ENCODE results near the gene ST6GALNAC3.
A peak's percentile ranks its signal among the peaks of the same experiment; 100 is the strongest.

ST6GALNAC3 gene

GRCh38 chr1:76285578-76286135, 211.1 kb downstream of the ST6GALNAC3 start:
- no peaks in the 10 kb centered on the region for H3K36me3 ChIP-seq (ENCODE audit: control insufficient read depth in 2 of 2, insufficient read depth in 1 of 2, low read length in 2 of 2)
- TF ChIP-seq ZFHX2 (tag by site-specific recombination; conservative IDR thresholded peaks at IDR 0.05) (peak; percentile 27; the same call in 1 of the 2 replicates), ZBTB1 (tag by site-specific recombination; IDR thresholded peaks at IDR 0.05) (no peak)
- no peak overlapping the region for H3K4me3 ChIP-seq (ENCODE audit: low read depth, low read length)
- CTCF ChIA-PET, result no interaction called here
- no peaks in the 10 kb centered on the region for H3K9me3 ChIP-seq (ENCODE audit: control insufficient read depth, insufficient read depth, low read depth, low read length)
- POLR2A ChIA-PET, result no interaction called here
- H3K27ac ChIP-seq (ENCODE audit: extremely low read depth, low read depth, low read length), result no peak overlapping the region
- H3K4me1 ChIP-seq (ENCODE audit: control insufficient read depth, insufficient read depth, low read length), result peaks cover 5% of the 10 kb centered on the region

- no peaks in the 10 kb centered on the region for H3K9me3 ChIP-seq (ENCODE audit: control insufficient read depth, insufficient read depth, low read depth, low read length)
- H3K36me3 ChIP-seq (ENCODE audit: control insufficient read depth in 2 of 2, insufficient read depth in 1 of 2, low read length in 2 of 2), result no peaks in the 10 kb centered on the region
- ChIA-PET POLR2A (no interaction called here), CTCF (no interaction called here)
- H3K4me3 ChIP-seq (ENCODE audit: low read depth, low read length), result no peak overlapping the region
- TF ChIP-seq ZSCAN30 (tag by site-specific recombination; IDR thresholded peaks at IDR 0.05) (no peak), ZNF214 (tag by site-specific recombination; IDR thresholded peaks at IDR 0.05; ENCODE audit: borderline replicate concordance) (no peak), ZNF366 (tag by site-specific recombination; conservative IDR thresholded peaks at IDR 0.05) (no peak), ZSCAN4 (tag by site-specific recombination; IDR thresholded peaks at IDR 0.05) (no peak), MYNN (tag by site-specific recombination; IDR thresholded peaks at IDR 0.05; ENCODE audit: borderline replicate concordance) (no peak), ZNF664 (tag by site-specific recombination; IDR thresholded peaks at IDR 0.05) (no peak), ZNF529 (tag by site-specific recombination; IDR thresholded peaks at IDR 0.05; ENCODE audit: insufficient replicate concordance) (no peak), ZNF404 (tag by site-specific recombination; IDR thresholded peaks at IDR 0.05) (no peak), ZNF660 (tag by site-specific recombination; IDR thresholded peaks at IDR 0.05) (no peak), ZNF37A (tag by site-specific recombination; IDR thresholded peaks at IDR 0.05) (no peak), ZBTB10 (tag by site-specific recombination; IDR thresholded peaks at IDR 0.05) (no peak), KLF7 (tag by site-specific recombination; IDR thresholded peaks at IDR 0.05; ENCODE audit: borderline replicate concordance) (no peak)
- H3K27ac ChIP-seq (ENCODE audit: extremely low read depth, low read depth, low read length), result no peak overlapping the region
- H3K4me1 ChIP-seq (ENCODE audit: control insufficient read depth, insufficient read depth, low read length), result peaks cover 9% of the 10 kb centered on the region
Observed at GRCh38 chr1:76287917-76288316, 213.4 kb downstream of the ST6GALNAC3 start.

- Histone ChIP-seq H3K4me1 (ENCODE audit: control insufficient read depth, insufficient read depth, low read length) (peaks cover 16% of the 10 kb centered on the region), H3K27ac (ENCODE audit: extremely low read depth, low read depth, low read length) (no peak overlapping the region), H3K36me3 (ENCODE audit: control insufficient read depth in 2 of 2, insufficient read depth in 1 of 2, low read length in 2 of 2) (no peaks in the 10 kb centered on the region), H3K4me3 (ENCODE audit: low read depth, low read length) (no peak overlapping the region), H3K9me3 (ENCODE audit: control insufficient read depth, insufficient read depth, low read depth, low read length) (no peaks in the 10 kb centered on the region)
- no peak for TF ChIP-seq ZNF148 (tag by site-specific recombination; IDR thresholded peaks at IDR 0.05; ENCODE audit: borderline replicate concordance)
- TF ChIP-seq ZIC2 (tag by site-specific recombination; IDR thresholded peaks at IDR 0.05), result no peak
- TF ChIP-seq ZNF596 (tag by site-specific recombination; IDR thresholded peaks at IDR 0.05), result no peak
- POLR2A ChIA-PET, result no interaction called here
- CTCF ChIA-PET, result no interaction called here
Observed at GRCh38 chr1:76288758-76289483, 214.4 kb downstream of the ST6GALNAC3 start.

Measured in HEK293 (cell line).